ENCODE results near the gene HOXD10.

- no peak for TF ChIP-seq POLR2AphosphoS5 (IDR thresholded peaks at IDR 0.05; ENCODE audit: insufficient read depth in 1 of 2, low read depth in 1 of 2)
- TF ChIP-seq, protein P1, sequence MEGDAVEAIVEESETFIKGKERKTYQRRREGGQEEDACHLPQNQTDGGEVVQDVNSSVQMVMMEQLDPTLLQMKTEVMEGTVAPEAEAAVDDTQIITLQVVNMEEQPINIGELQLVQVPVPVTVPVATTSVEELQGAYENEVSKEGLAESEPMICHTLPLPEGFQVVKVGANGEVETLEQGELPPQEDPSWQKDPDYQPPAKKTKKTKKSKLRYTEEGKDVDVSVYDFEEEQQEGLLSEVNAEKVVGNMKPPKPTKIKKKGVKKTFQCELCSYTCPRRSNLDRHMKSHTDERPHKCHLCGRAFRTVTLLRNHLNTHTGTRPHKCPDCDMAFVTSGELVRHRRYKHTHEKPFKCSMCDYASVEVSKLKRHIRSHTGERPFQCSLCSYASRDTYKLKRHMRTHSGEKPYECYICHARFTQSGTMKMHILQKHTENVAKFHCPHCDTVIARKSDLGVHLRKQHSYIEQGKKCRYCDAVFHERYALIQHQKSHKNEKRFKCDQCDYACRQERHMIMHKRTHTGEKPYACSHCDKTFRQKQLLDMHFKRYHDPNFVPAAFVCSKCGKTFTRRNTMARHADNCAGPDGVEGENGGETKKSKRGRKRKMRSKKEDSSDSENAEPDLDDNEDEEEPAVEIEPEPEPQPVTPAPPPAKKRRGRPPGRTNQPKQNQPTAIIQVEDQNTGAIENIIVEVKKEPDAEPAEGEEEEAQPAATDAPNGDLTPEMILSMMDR (IDR thresholded peaks at IDR 0.05), result no peak
Observed at GRCh38 chr2:176114120-176114929, 2.3 kb upstream of the HOXD10 start.
